Measurements from ENCODE around the gene PPTC7.

The PPTC7 gene

GRCh38 chr12:110543965-110544364 is 39.2 kb downstream of the PPTC7 start:
- TF ChIP-seq, protein P1, sequence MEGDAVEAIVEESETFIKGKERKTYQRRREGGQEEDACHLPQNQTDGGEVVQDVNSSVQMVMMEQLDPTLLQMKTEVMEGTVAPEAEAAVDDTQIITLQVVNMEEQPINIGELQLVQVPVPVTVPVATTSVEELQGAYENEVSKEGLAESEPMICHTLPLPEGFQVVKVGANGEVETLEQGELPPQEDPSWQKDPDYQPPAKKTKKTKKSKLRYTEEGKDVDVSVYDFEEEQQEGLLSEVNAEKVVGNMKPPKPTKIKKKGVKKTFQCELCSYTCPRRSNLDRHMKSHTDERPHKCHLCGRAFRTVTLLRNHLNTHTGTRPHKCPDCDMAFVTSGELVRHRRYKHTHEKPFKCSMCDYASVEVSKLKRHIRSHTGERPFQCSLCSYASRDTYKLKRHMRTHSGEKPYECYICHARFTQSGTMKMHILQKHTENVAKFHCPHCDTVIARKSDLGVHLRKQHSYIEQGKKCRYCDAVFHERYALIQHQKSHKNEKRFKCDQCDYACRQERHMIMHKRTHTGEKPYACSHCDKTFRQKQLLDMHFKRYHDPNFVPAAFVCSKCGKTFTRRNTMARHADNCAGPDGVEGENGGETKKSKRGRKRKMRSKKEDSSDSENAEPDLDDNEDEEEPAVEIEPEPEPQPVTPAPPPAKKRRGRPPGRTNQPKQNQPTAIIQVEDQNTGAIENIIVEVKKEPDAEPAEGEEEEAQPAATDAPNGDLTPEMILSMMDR (IDR thresholded peaks at IDR 0.05; ENCODE audit: low read depth, low read length, missing control alignments), result no peak
- Histone ChIP-seq H3K27me3 (replicated peaks) (no peaks in the 10 kb centered on the region), H3K36me3 (replicated peaks) (no peaks in the 10 kb centered on the region), H3K4me3 (ENCODE audit: low read depth, low read length) (no peak overlapping the region), H3K27ac (peak overlapping the region; percentile 2)
- in situ Hi-C loops (cut with HindIII; ENCODE audit: low pct_ligation_motif_present, low sequenced_read_pairs), result no loop called here
- no peak for DNase-seq

GRCh38 chr12:110543252-110543959 is 39.7 kb downstream of the PPTC7 start:
- peak overlapping the region; percentile 2 for H3K27ac ChIP-seq

DNA sequence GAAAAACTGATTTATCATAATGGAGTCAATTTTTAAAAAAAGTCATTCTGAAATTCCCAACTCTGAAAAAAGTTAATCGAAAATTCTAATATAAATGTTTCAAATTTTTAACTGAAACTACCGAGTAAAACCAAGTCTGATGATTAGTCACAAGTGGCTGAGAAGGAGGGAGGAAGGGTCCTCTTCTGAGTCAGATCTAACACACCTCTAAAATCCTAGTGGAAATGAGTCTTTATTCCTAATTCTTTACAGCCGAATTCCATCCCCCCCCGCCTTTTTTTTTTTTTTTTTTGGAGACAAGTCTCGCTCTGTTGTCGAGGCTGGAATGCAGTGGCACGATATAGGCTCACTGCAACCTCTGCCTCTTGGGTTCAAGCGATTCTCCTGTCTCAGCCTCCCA is 43.1 kb downstream of the PPTC7 start:
- TF ChIP-seq, protein P1 (IDR thresholded peaks at IDR 0.05; ENCODE audit: low read depth, low read length, missing control alignments), result no peak
- H3K27me3 ChIP-seq (replicated peaks), result no peaks in the 10 kb centered on the region
- H3K4me3 ChIP-seq (ENCODE audit: low read depth, low read length), result no peak overlapping the region
- H3K36me3 ChIP-seq (replicated peaks), result peaks cover 17% of the 10 kb centered on the region
- DNase-seq, result no peak
- in situ Hi-C loops (cut with HindIII; ENCODE audit: low pct_ligation_motif_present, low sequenced_read_pairs), result no loop called here
- no peak overlapping the region for H3K27ac ChIP-seq

More at GRCh38 chr12:110543252-110543959, 39.7 kb downstream of the PPTC7 start:
- in situ Hi-C loops (cut with HindIII; ENCODE audit: low pct_ligation_motif_present, low sequenced_read_pairs), result no loop called here
- TF ChIP-seq, protein P1 (IDR thresholded peaks at IDR 0.05; ENCODE audit: low read depth, low read length, missing control alignments), result no peak
- Histone ChIP-seq H3K27me3 (replicated peaks) (no peaks in the 10 kb centered on the region), H3K36me3 (replicated peaks) (no peaks in the 10 kb centered on the region), H3K4me3 (ENCODE audit: low read depth, low read length) (no peak overlapping the region)
- peak; percentile 81 for DNase-seq

DNA sequence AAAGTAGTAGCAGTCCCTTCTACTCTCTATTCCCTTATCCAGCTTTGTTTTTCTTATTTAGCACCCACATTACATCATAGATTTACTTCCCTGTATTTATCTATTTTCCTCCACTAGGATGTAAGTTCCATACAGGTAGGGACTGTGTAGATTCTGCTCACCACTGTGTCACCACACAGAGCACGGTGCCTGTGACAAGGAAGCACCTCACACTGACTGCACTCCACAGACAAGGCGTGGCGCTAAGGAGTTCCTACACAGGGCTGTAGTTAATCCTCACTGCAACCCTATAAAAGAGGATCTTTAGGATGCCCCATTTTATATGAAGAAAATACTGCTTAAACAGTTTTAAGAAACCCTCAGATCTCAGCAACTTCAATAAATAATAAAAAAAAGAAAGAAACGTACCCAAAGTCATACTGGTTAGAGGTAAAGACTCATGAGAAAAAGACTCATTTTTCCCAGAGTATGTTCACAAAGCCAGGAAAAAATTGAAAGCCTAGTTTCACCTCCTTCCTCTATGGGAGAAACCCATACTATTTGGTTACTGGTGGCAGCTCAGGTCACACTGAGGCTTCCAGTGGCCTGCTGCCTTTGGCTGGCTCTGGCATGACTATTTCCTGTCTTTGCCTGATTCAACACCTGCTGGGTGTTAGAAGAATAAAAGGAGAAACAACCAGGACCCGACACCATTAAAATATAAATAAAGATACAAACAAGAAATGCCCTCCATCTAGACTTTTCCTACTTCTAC is 44.1 kb downstream of the PPTC7 start:
- DNase-seq, result no peak
- peaks cover 17% of the 10 kb centered on the region for H3K36me3 ChIP-seq (replicated peaks)
- H3K27ac ChIP-seq, result no peak overlapping the region
- H3K4me3 ChIP-seq (ENCODE audit: low read depth, low read length), result no peak overlapping the region
- TF ChIP-seq, protein P1 (IDR thresholded peaks at IDR 0.05; ENCODE audit: low read depth, low read length, missing control alignments), result no peak
- in situ Hi-C loops (cut with HindIII; ENCODE audit: low pct_ligation_motif_present, low sequenced_read_pairs), result no loop called here
- H3K27me3 ChIP-seq (replicated peaks), result no peaks in the 10 kb centered on the region

GRCh38 chr12:110537605-110538409 is 45.3 kb downstream of the PPTC7 start:
- H3K27ac ChIP-seq, result no peak overlapping the region
- H3K27me3 ChIP-seq (replicated peaks), result no peaks in the 10 kb centered on the region
- H3K4me3 ChIP-seq (ENCODE audit: low read depth, low read length), result no peak overlapping the region
- peak; percentile 11 for DNase-seq
- H3K36me3 ChIP-seq (replicated peaks), result peaks cover 17% of the 10 kb centered on the region
- TF ChIP-seq, protein P1 (IDR thresholded peaks at IDR 0.05; ENCODE audit: low read depth, low read length, missing control alignments), result no peak
- in situ Hi-C loops (cut with HindIII; ENCODE audit: low pct_ligation_motif_present, low sequenced_read_pairs), result no loop called here

Data from brain microvascular endothelial cell (primary cell).